Measurements from ENCODE around the gene SCAF1. TPM values are rescaled to one million over a fixed set of nuclear protein-coding genes. Genes with fewer than 3 reads are reported as not detected.
A peak's percentile ranks its signal among the peaks of the same experiment; 100 is the strongest.

SCAF1 gene
- polyA plus RNA-seq, 1 experiment = 2.5 TPM

GRCh38 chr19:49672131-49672919, 30.3 kb downstream of the SCAF1 start:
- ChIA-PET POLR2A (no interaction called here), CTCF (interaction anchor here (0.5 to 2.0 kb wide), 15 partner anchors 8 to 169 kb away, joined by 3 to 12 read pairs (median 4); partner anchors contain the start of gene RRAS)
- Histone ChIP-seq H3K27ac (ENCODE audit: low read depth, low read length) (no peak overlapping the region), H3K9me3 (ENCODE audit: control insufficient read depth, insufficient read depth, low read length) (peaks cover 3% of the 10 kb centered on the region; the same call in 1 of the 2 replicates), H3K4me3 (ENCODE audit: low read depth, low read length) (no peak overlapping the region), H3K27me3 (ENCODE audit: control insufficient read depth, insufficient read depth, low read length) (no peaks in the 10 kb centered on the region)
- TF ChIP-seq CTCF (IDR thresholded peaks at IDR 0.05; ENCODE audit: low read depth, low read length) = peak; percentile 97
- no peak for DNase-seq (ENCODE audit: low read depth, low spot score)

GRCh38 chr19:49676136-49676783, 34.3 kb downstream of the SCAF1 start:
- Histone ChIP-seq H3K9me3 (ENCODE audit: control insufficient read depth, insufficient read depth, low read length) (peaks cover 4% of the 10 kb centered on the region; the same call in 1 of the 2 replicates), H3K27me3 (ENCODE audit: control insufficient read depth, insufficient read depth, low read length) (no peaks in the 10 kb centered on the region), H3K27ac (ENCODE audit: low read depth, low read length) (peak overlapping the region; percentile 94), H3K4me3 (ENCODE audit: low read depth, low read length) (peak overlapping the region; percentile 55)
- no peak for TF ChIP-seq CTCF (IDR thresholded peaks at IDR 0.05; ENCODE audit: low read depth, low read length)
- CTCF ChIA-PET = interaction anchor here (0.7 to 1.4 kb wide), 3 partner anchors 9 to 106 kb away, joined by 4 to 10 read pairs (median 9); no protein-coding TSS in a partner anchor
- DNase-seq (ENCODE audit: low read depth, low spot score) = peak; percentile 86
- POLR2A ChIA-PET = interaction anchor here (0.5 to 2.8 kb wide), 12 partner anchors 10 to 201 kb away, joined by 3 to 18 read pairs (median 5); partner anchors contain the start of genes ADM5, AKT1S1, BCL2L12 and CPT1C

- CTCF ChIA-PET = interaction anchor here (0.7 to 1.4 kb wide), 3 partner anchors 8 to 107 kb away, joined by 4 to 10 read pairs (median 9); no protein-coding TSS in a partner anchor
Measured at GRCh38 chr19:49676784-49677230, 34.8 kb downstream of the SCAF1 start.

GRCh38 chr19:49677231-49677900, 35.4 kb downstream of the SCAF1 start, which contains the start of gene PRMT1:
PRMT1 (plus strand) TSS chr19:49677271; CDS start chr19:49677281, 10 bp downstream.
- CTCF ChIA-PET = interaction anchor here (1.2 to 1.8 kb wide), 2 partner anchors 13 to 131 kb away, joined by 4 read pairs; no protein-coding TSS in a partner anchor
- no peak for TF ChIP-seq CTCF (IDR thresholded peaks at IDR 0.05; ENCODE audit: low read depth, low read length)
- no peak for DNase-seq (ENCODE audit: low read depth, low spot score)
- H3K27ac ChIP-seq (ENCODE audit: low read depth, low read length) = peak within 1 kb of the TSS; percentile 94
- peak within 1 kb of the TSS; percentile 98 for H3K4me3 ChIP-seq (ENCODE audit: low read depth, low read length)
- peaks cover 4% of the 10 kb centered on the region; the same call in 1 of the 2 replicates for H3K9me3 ChIP-seq (ENCODE audit: control insufficient read depth, insufficient read depth, low read length)
- POLR2A ChIA-PET = interaction anchor here (1.0 to 2.8 kb wide), 6 partner anchors 12 to 200 kb away, joined by 3 to 18 read pairs (median 8); partner anchors contain the start of genes ADM5, AKT1S1, CPT1C and PRR12
- H3K27me3 ChIP-seq (ENCODE audit: control insufficient read depth, insufficient read depth, low read length) = no peaks in the 10 kb centered on the region

More at GRCh38 chr19:49676784-49677230, 34.8 kb downstream of the SCAF1 start:
- DNase-seq (ENCODE audit: low read depth, low spot score) = peak; percentile 100
- POLR2A ChIA-PET = interaction anchor here (0.5 to 2.8 kb wide), 12 partner anchors 10 to 200 kb away, joined by 3 to 18 read pairs (median 5); partner anchors contain the start of genes ADM5, AKT1S1, BCL2L12 and CPT1C
- peak overlapping the region; percentile 85 for H3K27ac ChIP-seq (ENCODE audit: low read depth, low read length)
- peak overlapping the region; percentile 98 for H3K4me3 ChIP-seq (ENCODE audit: low read depth, low read length)
- peaks cover 4% of the 10 kb centered on the region; the same call in 1 of the 2 replicates for H3K9me3 ChIP-seq (ENCODE audit: control insufficient read depth, insufficient read depth, low read length)
- no peak for TF ChIP-seq CTCF (IDR thresholded peaks at IDR 0.05; ENCODE audit: low read depth, low read length)
- H3K27me3 ChIP-seq (ENCODE audit: control insufficient read depth, insufficient read depth, low read length) = no peaks in the 10 kb centered on the region
